ENCODE data around the gene PLEKHG5. TPM values are rescaled to one million over a fixed set of nuclear protein-coding genes. Genes with fewer than 3 reads are reported as not detected.
A peak's percentile ranks its signal among the peaks of the same experiment; 100 is the strongest.
"Not testable (repeated sequence)": the region's sequence is repeated elsewhere in the genome, so short reads cannot be mapped to it uniquely, and the experiment has no call there.

Gene PLEKHG5
- total RNA-seq, 4 donors from 2014 or later, result 6.6 to 24.6 (median 7.9) TPM

- no peak for TF ChIP-seq CTCF (IDR thresholded peaks at IDR 0.05)
- DNase-seq (ENCODE audit: low spot score) (no peak), ATAC-seq (ENCODE audit: low FRiP score) (no peak)
Observed at GRCh38 chr1:6443339-6444115, 47.9 kb downstream of the PLEKHG5 start.

DNA sequence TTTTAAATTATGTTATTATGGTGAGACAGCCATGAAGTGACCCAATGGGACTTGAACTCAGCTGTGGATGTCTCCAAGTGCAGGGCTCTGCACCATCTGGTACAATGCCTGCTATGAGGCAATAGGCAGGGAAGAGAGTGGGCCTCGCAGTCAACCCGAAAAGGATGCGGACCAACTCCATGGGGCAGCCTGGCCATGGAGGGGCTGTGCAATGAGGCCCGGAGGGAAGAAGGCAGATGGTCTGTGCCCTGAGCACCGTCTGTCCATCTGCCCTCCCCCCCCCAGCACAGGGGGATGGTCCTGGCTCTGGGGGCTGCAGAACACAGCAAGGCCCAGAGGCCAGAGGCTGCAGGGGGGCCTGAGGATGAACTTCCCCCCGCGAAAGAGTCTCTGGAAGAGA is 49.9 kb downstream of the PLEKHG5 start:
- DNase-seq (ENCODE audit: low spot score), result no peak
- no peak for TF ChIP-seq CTCF (IDR thresholded peaks at IDR 0.05)
- ATAC-seq (ENCODE audit: low FRiP score), result no peak

- TF ChIP-seq CTCF (IDR thresholded peaks at IDR 0.05), result no peak
- ATAC-seq (ENCODE audit: low FRiP score), result peak; percentile 57
- no peak for DNase-seq (ENCODE audit: low spot score)
Observed at GRCh38 chr1:6440198-6441126, 51.0 kb downstream of the PLEKHG5 start.

DNA sequence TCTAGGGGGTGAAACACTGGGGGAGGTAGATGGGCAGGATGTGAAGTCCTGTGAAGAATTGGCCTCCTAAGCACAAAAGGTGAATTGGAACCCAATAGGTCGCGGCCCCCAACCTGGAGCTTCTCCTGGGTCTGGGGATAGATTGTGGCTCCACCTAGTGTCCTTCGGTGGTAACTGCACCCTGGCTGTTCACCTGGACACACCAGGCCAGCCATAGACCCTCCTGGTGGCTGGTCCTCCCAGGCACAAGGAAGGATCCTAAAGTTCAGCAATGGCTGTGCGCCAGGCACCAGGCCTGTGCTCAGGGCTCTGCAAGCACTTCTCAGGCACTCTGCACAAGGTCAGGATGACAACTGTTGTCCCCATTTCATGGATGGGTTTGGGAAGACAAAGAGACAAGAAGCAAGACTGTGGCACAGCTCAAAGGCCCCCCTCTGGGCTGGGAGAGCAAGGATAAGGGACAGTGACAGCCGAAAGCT is 53.4 kb downstream of the PLEKHG5 start:
- no peak for ATAC-seq (ENCODE audit: low FRiP score)
- peak in 1 of 3 donors; percentile 68 for TF ChIP-seq CTCF (IDR thresholded peaks at IDR 0.05)
- peak; percentile 48 for DNase-seq (ENCODE audit: low spot score)

DNA sequence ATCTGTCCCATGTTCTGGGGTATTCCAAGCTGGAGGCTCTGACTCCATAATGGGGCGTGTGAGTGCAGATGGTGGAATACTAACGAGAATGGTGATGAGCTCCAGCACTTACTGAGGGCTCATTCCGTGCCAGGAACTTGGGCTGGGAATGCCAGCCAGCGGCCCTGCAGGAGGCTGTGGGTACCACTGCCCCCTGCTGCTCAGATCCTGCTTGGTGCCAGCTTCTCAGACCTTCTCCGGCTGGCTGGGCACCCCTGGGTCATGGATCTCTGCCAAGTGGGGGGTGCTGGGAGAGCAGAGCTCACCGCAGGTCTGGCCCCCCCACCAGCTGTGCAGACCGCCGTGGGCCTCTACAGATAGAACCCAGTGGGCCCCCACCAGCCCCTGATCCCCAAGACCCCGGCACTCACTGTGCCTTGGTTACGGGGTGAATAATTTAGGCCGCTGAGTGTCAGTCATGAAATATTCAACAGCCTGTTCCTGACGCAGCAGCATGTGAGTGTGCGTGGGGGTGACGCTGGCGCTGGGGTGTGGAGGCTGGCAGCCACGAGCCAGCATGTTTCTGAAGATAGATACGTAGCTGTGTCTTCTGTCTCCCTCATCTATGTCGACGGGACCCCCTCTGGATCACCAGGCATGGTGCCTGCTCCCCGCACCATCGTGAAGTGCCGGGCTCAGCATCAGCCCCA is 54.3 kb downstream of the PLEKHG5 start:
- peak; percentile 22 for ATAC-seq (ENCODE audit: low FRiP score)
- not testable (repeated sequence) for DNase-seq (ENCODE audit: low spot score)

DNA sequence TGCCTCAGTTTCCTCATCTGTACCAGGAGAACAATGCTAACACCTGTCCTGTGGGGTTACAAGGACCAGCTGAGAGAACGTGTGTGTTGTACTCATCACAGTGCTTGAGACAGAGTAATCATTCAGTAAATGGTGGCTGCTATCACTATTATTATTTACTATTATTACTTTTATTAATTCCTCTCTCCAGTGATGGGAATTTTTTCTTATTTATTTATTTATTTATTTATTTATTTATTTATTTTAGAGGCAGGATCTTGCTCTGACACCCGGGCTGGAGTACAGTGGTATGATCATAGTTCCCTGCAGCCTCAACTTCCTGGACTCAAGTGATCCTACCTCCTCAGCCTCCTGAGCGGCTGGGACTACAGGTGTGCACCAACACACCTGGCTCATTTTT is 55.2 kb downstream of the PLEKHG5 start:
- ATAC-seq (ENCODE audit: low FRiP score); DNase-seq (ENCODE audit: low spot score): not testable (repeated sequence)

GRCh38 chr1:6435547-6435946 is 55.9 kb downstream of the PLEKHG5 start:
- ATAC-seq (ENCODE audit: low FRiP score) (no peak), DNase-seq (ENCODE audit: low spot score) (no peak)
- no peak for TF ChIP-seq CTCF (IDR thresholded peaks at IDR 0.05)

Data from omental fat pad (tissue), 4 donors.